Measurements from ENCODE around the gene NRIP3.

The NRIP3 gene

DNA sequence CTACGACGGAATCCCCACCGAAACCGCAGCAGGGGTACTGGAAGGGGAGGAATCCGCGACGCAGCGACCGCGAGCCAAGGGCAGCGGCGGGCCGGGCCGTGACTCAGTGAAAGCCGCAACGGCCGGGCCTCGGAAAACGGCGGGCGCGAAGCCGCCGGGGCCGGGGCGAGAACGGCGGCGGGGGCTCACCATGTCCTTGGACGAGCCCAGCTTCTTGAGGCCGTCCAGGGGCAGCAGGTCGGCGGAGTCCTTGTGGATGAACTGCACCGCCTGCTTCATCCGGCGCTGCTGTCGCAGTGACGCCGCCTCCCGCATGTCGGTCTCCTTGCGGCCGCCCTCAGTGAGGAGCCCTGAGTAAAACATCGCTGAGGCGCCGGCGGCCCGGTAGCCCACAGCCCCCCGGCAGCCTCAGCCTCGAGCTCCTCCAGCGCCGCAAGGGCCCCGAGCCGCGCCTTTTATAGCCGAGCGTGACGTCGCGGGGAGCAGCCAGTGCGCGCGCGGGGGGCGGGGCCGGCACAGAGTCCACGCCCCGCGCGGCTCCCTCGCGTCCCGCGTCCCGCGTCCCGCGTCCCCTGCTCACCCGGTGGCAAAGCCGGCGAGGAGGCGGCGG is at the start of gene NRIP3:
Gene NRIP3, minus strand, starts transcription at position 429 of the 610 bp plus-strand sequence. Its CDS starts 66 bp downstream, at position 363.
- no peaks in the 10 kb centered on the region for H3K36me3 ChIP-seq (ENCODE audit: control insufficient read depth, low read length)
- no peak within 1 kb of the TSS for H3K4me2 ChIP-seq (ENCODE audit: low read length)
- H3K9me3 ChIP-seq (ENCODE audit: control insufficient read depth, insufficient read depth, low read length) = no peaks in the 10 kb centered on the region
- H3K9me2 ChIP-seq (replicated peaks; ENCODE audit: control insufficient read depth, low read length) = no peaks in the 10 kb centered on the region
- H3K27me3 ChIP-seq (ENCODE audit: control insufficient read depth, low read length) = peaks cover 11% of the 10 kb centered on the region
- no peaks in the 10 kb centered on the region for H3K4me1 ChIP-seq (ENCODE audit: control insufficient read depth, low read length)
- H3K4me3 ChIP-seq (ENCODE audit: low read length) = no peak within 1 kb of the TSS
- no peak for TF ChIP-seq CTCF (IDR thresholded peaks at IDR 0.05; ENCODE audit: low read depth, low read length, poor library complexity, severe bottlenecking)
- no peaks in the 10 kb centered on the region for H3F3A ChIP-seq (ENCODE audit: control insufficient read depth, insufficient read depth)
- no peak within 1 kb of the TSS for H3K27ac ChIP-seq (ENCODE audit: low read depth, low read length)
- H3K79me2 ChIP-seq (ENCODE audit: control insufficient read depth, low read length) = no peaks in the 10 kb centered on the region
- H4K20me1 ChIP-seq (ENCODE audit: control insufficient read depth, insufficient read depth, low read depth, low read length) = no peaks in the 10 kb centered on the region

DNA sequence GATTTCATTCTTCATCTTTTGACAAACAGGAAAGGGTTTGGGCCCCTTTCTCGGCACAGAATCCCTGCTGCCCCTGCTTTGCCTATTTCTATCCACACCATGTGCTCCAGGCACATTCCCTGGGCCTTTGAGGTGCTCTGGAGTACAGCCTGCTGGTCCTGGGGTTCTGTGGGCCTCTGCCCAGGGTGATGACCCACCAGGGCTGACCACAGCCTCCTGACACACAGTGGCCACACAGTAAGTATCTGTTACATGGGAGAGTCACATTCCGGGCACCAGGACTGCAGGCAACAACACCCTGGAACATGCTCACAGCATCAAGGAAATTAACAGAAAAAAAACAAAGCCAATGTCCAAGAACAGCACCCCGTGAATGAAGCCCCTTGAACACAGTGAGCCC is 48.5 kb upstream of the NRIP3 start:
- Histone ChIP-seq H3K4me3 (ENCODE audit: low read length) (no peak overlapping the region), H3K36me3 (ENCODE audit: control insufficient read depth, low read length) (no peaks in the 10 kb centered on the region), H3K4me2 (ENCODE audit: low read length) (no peak overlapping the region), H3K27me3 (ENCODE audit: control insufficient read depth, low read length) (peaks cover 19% of the 10 kb centered on the region; the same call in 1 of the 2 replicates), H3K27ac (ENCODE audit: low read depth, low read length) (no peak overlapping the region), H3K4me1 (ENCODE audit: control insufficient read depth, low read length) (no peaks in the 10 kb centered on the region), H3K79me2 (ENCODE audit: control insufficient read depth, low read length) (no peaks in the 10 kb centered on the region), H3K9me3 (ENCODE audit: control insufficient read depth, insufficient read depth, low read length) (no peaks in the 10 kb centered on the region), H3F3A (ENCODE audit: control insufficient read depth, insufficient read depth) (no peaks in the 10 kb centered on the region), H3K9me2 (replicated peaks; ENCODE audit: control insufficient read depth, low read length) (no peaks in the 10 kb centered on the region), H4K20me1 (ENCODE audit: control insufficient read depth, insufficient read depth, low read depth, low read length) (no peaks in the 10 kb centered on the region)
- TF ChIP-seq EZH2phosphoT487 (IDR thresholded peaks at IDR 0.05; ENCODE audit: borderline replicate concordance, low read length) (no peak), CTCF (IDR thresholded peaks at IDR 0.05; ENCODE audit: low read depth, low read length, poor library complexity, severe bottlenecking) (no peak)

GRCh38 chr11:9049959-9050358 is 46.2 kb upstream of the NRIP3 start:
- H4K20me1 ChIP-seq (ENCODE audit: control insufficient read depth, insufficient read depth, low read depth, low read length) = no peaks in the 10 kb centered on the region
- H3K79me2 ChIP-seq (ENCODE audit: control insufficient read depth, low read length) = no peaks in the 10 kb centered on the region
- H3K4me2 ChIP-seq (ENCODE audit: low read length) = no peak overlapping the region
- H3K4me1 ChIP-seq (ENCODE audit: control insufficient read depth, low read length) = no peaks in the 10 kb centered on the region
- no peaks in the 10 kb centered on the region for H3K9me2 ChIP-seq (replicated peaks; ENCODE audit: control insufficient read depth, low read length)
- no peaks in the 10 kb centered on the region for H3K9me3 ChIP-seq (ENCODE audit: control insufficient read depth, insufficient read depth, low read length)
- no peaks in the 10 kb centered on the region for H3K36me3 ChIP-seq (ENCODE audit: control insufficient read depth, low read length)
- TF ChIP-seq EZH2phosphoT487 (IDR thresholded peaks at IDR 0.05; ENCODE audit: borderline replicate concordance, low read length) (no peak), CTCF (IDR thresholded peaks at IDR 0.05; ENCODE audit: low read depth, low read length, poor library complexity, severe bottlenecking) (no peak)
- H3K27ac ChIP-seq (ENCODE audit: low read depth, low read length) = no peak overlapping the region
- H3K4me3 ChIP-seq (ENCODE audit: low read length) = no peak overlapping the region
- no peaks in the 10 kb centered on the region for H3F3A ChIP-seq (ENCODE audit: control insufficient read depth, insufficient read depth)
- H3K27me3 ChIP-seq (ENCODE audit: control insufficient read depth, low read length) = peaks cover 10% of the 10 kb centered on the region; the same call in 1 of the 2 replicates

Data from DOHH2 (cell line).